GM23338 (cell line): ENCODE data around the gene MAP2K6. TPM values are rescaled to one million over a fixed set of nuclear protein-coding genes. Genes with fewer than 3 reads are reported as not detected.

ENCODE experiments used
- ATAC-seq: fragments of 200-7000 bp; cut with Tn5 transposase; 3 replicates; pipeline ENCODE4 v1.9.1; 2020
- DNase-seq: peaks from one replicate; pipeline ENCODE4 v3.0.0-alpha.2; 2015; ENCODE audit warnings: low spot score
- H2AFZ ChIP-seq: fragments of 200-600 bp; sonication (generic); 2 replicates; pipeline ENCODE4 v1.8.0; 2016; ENCODE audit warnings: antibody characterized with exemption, mild to moderate bottlenecking, moderate library complexity
- H3F3A ChIP-seq: fragments of 200-600 bp; sonication (generic); replicated peaks from 2 replicates; pipeline ENCODE4 v1.8.0; 2017; ENCODE audit warnings: antibody characterized with exemption, mixed run types, low read depth
- H3K27ac ChIP-seq: fragments of 200-600 bp; sonication (generic); 2 replicates; pipeline ENCODE4 v1.6.1; 2016; ENCODE audit warnings: low read depth
- H3K27me3 ChIP-seq: fragments of 200-600 bp; sonication (generic); 2 replicates; pipeline ENCODE4 v1.8.0; 2016; ENCODE audit warnings: mild to moderate bottlenecking, mixed run types, moderate library complexity; ENCODE audit not compliant: insufficient read depth
- H3K36me3 ChIP-seq: fragments of 200-600 bp; sonication (generic); 2 replicates; pipeline ENCODE4 v1.8.0; 2016; ENCODE audit warnings: mild to moderate bottlenecking; ENCODE audit not compliant: insufficient read depth
- H3K4me1 ChIP-seq: fragments of 200-600 bp; sonication (generic); 2 replicates; pipeline ENCODE4 v1.8.0; 2016; ENCODE audit warnings: mild to moderate bottlenecking, moderate library complexity; ENCODE audit not compliant: insufficient read depth
- H3K4me2 ChIP-seq: fragments of 200-600 bp; sonication (generic); 2 replicates; pipeline ENCODE4 v1.7.1; 2017; ENCODE audit warnings: mixed run types
- H3K4me3 ChIP-seq: fragments of 200-600 bp; sonication (generic); 2 replicates; pipeline ENCODE4 v1.6.1; 2016; ENCODE audit warnings: mixed run types
- H3K79me2 ChIP-seq: fragments of 200-600 bp; sonication (generic); replicated peaks from 2 replicates; pipeline ENCODE4 v1.8.0; 2017; ENCODE audit warnings: mild to moderate bottlenecking; ENCODE audit not compliant: insufficient read depth
- H3K9me2 ChIP-seq: fragments of 200-600 bp; sonication (generic); 2 replicates; pipeline ENCODE4 v1.8.0; 2017; ENCODE audit not compliant: insufficient read depth
- H4K20me1 ChIP-seq: fragments of 200-600 bp; sonication (generic); replicated peaks from 2 replicates; pipeline ENCODE4 v1.8.0; 2017; ENCODE audit warnings: mild to moderate bottlenecking; ENCODE audit not compliant: insufficient read depth
- H3K27ac Mint-ChIP-seq: 2 replicates; pipeline ENCODE4 v1.8.0; 2020; ENCODE audit warnings: inconsistent platforms, mild to moderate bottlenecking, moderate library complexity, mixed read lengths
- H3K27me3 Mint-ChIP-seq: 3 replicates; pipeline ENCODE4 v1.8.0; 2022; ENCODE audit warnings: low read depth, mild to moderate bottlenecking, moderate library complexity, mixed read lengths, inconsistent platforms; ENCODE audit not compliant: insufficient read depth, poor library complexity
- H3K36me3 Mint-ChIP-seq: 3 replicates; pipeline ENCODE4 v1.8.0; 2021; ENCODE audit warnings: low read depth, mild to moderate bottlenecking, inconsistent platforms, moderate library complexity, mixed read lengths
- H3K4me1 Mint-ChIP-seq: 3 replicates; pipeline ENCODE4 v1.8.0; 2020; ENCODE audit warnings: mild to moderate bottlenecking, inconsistent platforms, mixed read lengths
- H3K4me3 Mint-ChIP-seq: 3 replicates; pipeline ENCODE4 v1.8.0; 2021; ENCODE audit warnings: moderate library complexity, mild to moderate bottlenecking, inconsistent platforms, mixed read lengths
- H3K9me3 Mint-ChIP-seq: 3 replicates; pipeline ENCODE4 v1.8.0; 2020; ENCODE audit warnings: moderate library complexity, mild to moderate bottlenecking, inconsistent platforms, mixed read lengths
- CREB1 ChIP-seq: fragments of 250-450 bp; sonication (Bioruptor Pico); IDR thresholded peaks from 2 replicates; pipeline ENCODE4 v1.5.0; 2020; ENCODE audit warnings: low read depth, mild to moderate bottlenecking, moderate library complexity
- CTCF ChIP-seq, 2 experiments: fragments of 200-600 bp in 1 of 2; sonication (generic) in 1 of 2; conservative IDR thresholded peaks; 2 replicates each; pipeline versions ENCODE4 v1.5.1 to v1.6.1; 2016 to 2017; ENCODE audit warnings: antibody characterized with exemption in 2 of 2, low read depth in 2 of 2, mild to moderate bottlenecking in 2 of 2, moderate library complexity in 1 of 2
- ETS1 ChIP-seq: IDR thresholded peaks from 2 replicates; pipeline ENCODE4 v1.6.1; 2016; ENCODE audit warnings: antibody characterized with exemption
- EZH2 ChIP-seq: fragments of 200-600 bp; sonication (generic); IDR thresholded peaks from one replicate; pipeline ENCODE4 v1.8.0; 2017; ENCODE audit warnings: antibody characterized with exemption, mild to moderate bottlenecking, low read depth; ENCODE audit not compliant: unreplicated experiment
- EZH2phosphoT487 ChIP-seq: fragments of 200-600 bp; sonication (generic); IDR thresholded peaks from one replicate; pipeline ENCODE4 v1.8.1; 2018; ENCODE audit warnings: antibody characterized with exemption; ENCODE audit not compliant: unreplicated experiment
- JUNB ChIP-seq: IDR thresholded peaks from one replicate; pipeline ENCODE4 v1.6.1; 2016; ENCODE audit warnings: antibody characterized with exemption; ENCODE audit not compliant: unreplicated experiment
- NANOG ChIP-seq: IDR thresholded peaks from 2 replicates; pipeline ENCODE4 v1.6.1; 2016; ENCODE audit warnings: antibody characterized with exemption, borderline replicate concordance
- POLR2AphosphoS5 ChIP-seq: IDR thresholded peaks from 2 replicates; pipeline ENCODE4 v1.6.1; 2016; ENCODE audit warnings: antibody characterized with exemption, low read depth
- REST ChIP-seq: IDR thresholded peaks from one replicate; pipeline ENCODE4 v1.6.1; 2018; ENCODE audit warnings: antibody characterized with exemption; ENCODE audit not compliant: unreplicated experiment
- STAT1 ChIP-seq: IDR thresholded peaks from one replicate; pipeline ENCODE4 v1.6.1; 2016; ENCODE audit warnings: antibody characterized with exemption; ENCODE audit not compliant: unreplicated experiment
- ZNF114 ChIP-seq: fragments of 250-450 bp; sonication (Bioruptor Pico); IDR thresholded peaks from 2 replicates; pipeline ENCODE4 v1.5.0; 2020; ENCODE audit warnings: mild to moderate bottlenecking, moderate library complexity
- ZNF331 ChIP-seq: fragments of 250-450 bp; sonication (Bioruptor Pico); IDR thresholded peaks from 2 replicates; pipeline ENCODE4 v1.5.0; 2020; ENCODE audit warnings: low read depth, mild to moderate bottlenecking, moderate library complexity
- ZNF462 ChIP-seq: fragments of 250-450 bp; sonication (Bioruptor Pico); IDR thresholded peaks from 2 replicates; pipeline ENCODE4 v1.5.0; 2020; ENCODE audit warnings: mild to moderate bottlenecking, moderate library complexity
- polyA plus RNA-seq: library from polyadenylated mRNA; unstranded; fragments of >200 nt; fragmentation: Nextera tagmentation; extraction: Ambion mirVana; gene quantifications from 2 replicates; pipeline ENCODE4 v1.2.1, GENCODE V29; 2016
- total RNA-seq: library from RNA; depleted of rRNA; stranded (reverse); fragments of >200 nt; shearing (Covaris generic); gene quantifications from 2 replicates; pipeline ENCODE4 v1.2.3, GENCODE V29; 2014

The MAP2K6 gene
- total and polyA plus RNA-seq, 2 experiments from 2014 or later, result 26.3 to 31.1 TPM

GRCh38 chr17:69581061-69581961, 166.8 kb downstream of the MAP2K6 start:
- H2AFZ ChIP-seq, result peak overlapping the region; percentile 82
- no peaks in the 10 kb centered on the region for H4K20me1 ChIP-seq
- H3F3A ChIP-seq, result no peaks in the 10 kb centered on the region
- H3K27ac Mint-ChIP-seq, result no peak overlapping the region
- H3K9me2 ChIP-seq, result peaks cover 5% of the 10 kb centered on the region; the same call in 1 of the 2 replicates
- no peaks in the 10 kb centered on the region for H3K36me3 ChIP-seq
- no peak overlapping the region for H3K4me3 ChIP-seq
- no peak; the same call in 2 of the 3 replicates for ATAC-seq
- TF ChIP-seq POLR2AphosphoS5 (no peak), ZNF331 (CRISPR knock-in tag) (no peak), JUNB (no peak), EZH2phosphoT487 (no peak), REST (no peak), ZNF462 (CRISPR knock-in tag) (no peak), EZH2 (no peak), ETS1 (no peak), CTCF (conservative IDR thresholded peaks at IDR 0.05; ENCODE audit: low read depth in 2 of 2) (no peak), CREB1 (CRISPR knock-in tag) (no peak), STAT1 (no peak), ZNF114 (CRISPR knock-in tag) (no peak), NANOG (no peak)
- H3K4me2 ChIP-seq, result no peak overlapping the region
- 0 out of 2 replicates have a peak, but pooled peaks cover 6% of the 10 kb centered on the region for H3K4me1 ChIP-seq
- no peaks in the 10 kb centered on the region for H3K9me3 Mint-ChIP-seq
- no peaks in the 10 kb centered on the region for H3K79me2 ChIP-seq
- no peak overlapping the region for H3K27ac ChIP-seq
- H3K4me1 Mint-ChIP-seq, result peaks cover 4% of the 10 kb centered on the region
- H3K36me3 Mint-ChIP-seq, result no peaks in the 10 kb centered on the region
- H3K27me3 ChIP-seq, result no peaks in the 10 kb centered on the region
- H3K4me3 Mint-ChIP-seq, result no peak overlapping the region
- peak; percentile 20 for DNase-seq
- no peaks in the 10 kb centered on the region for H3K27me3 Mint-ChIP-seq
